HepG2 (cell line): ENCODE measurements around the gene SEPTIN10. TPM values are rescaled to one million over a fixed set of nuclear protein-coding genes. Genes with fewer than 3 reads are reported as not detected.

Experiments
- AGO1 ChIP-seq: fragments of 200-400 bp; formaldehyde crosslinking; IDR thresholded peaks from 2 replicates; pipeline ENCODE4 v1.6.1; 2017; ENCODE audit warnings: mild to moderate bottlenecking, low read depth, low read length, moderate library complexity; ENCODE audit not compliant: poor library complexity, severe bottlenecking
- CBFB ChIP-seq: sonication (generic); formaldehyde crosslinking; IDR thresholded peaks from 2 replicates; pipeline ENCODE4 v1.4.0; 2020; ENCODE audit warnings: missing genetic modification reagents
- DNMT1 ChIP-seq: sonication (generic); formaldehyde crosslinking; IDR thresholded peaks from 2 replicates; pipeline ENCODE4 v1.5.1; 2020; ENCODE audit warnings: mild to moderate bottlenecking, missing genetic modification reagents
- GTF2F1 ChIP-seq: fragments of 150-350 bp; IDR thresholded peaks from 2 replicates; pipeline ENCODE4 v1.6.1; 2014; ENCODE audit warnings: low read length
- HNF4A ChIP-seq: sonication (generic); formaldehyde crosslinking; IDR thresholded peaks from 2 replicates; pipeline ENCODE4 v1.4.0; 2020; ENCODE audit warnings: missing genetic modification reagents
- HNRNPL ChIP-seq: fragments of 200-400 bp; formaldehyde crosslinking; IDR thresholded peaks from 2 replicates; pipeline ENCODE4 v1.6.1; 2017; ENCODE audit warnings: mild to moderate bottlenecking, low read depth, low read length
- MTA1 ChIP-seq: sonication (generic); formaldehyde crosslinking; IDR thresholded peaks from 2 replicates; pipeline ENCODE4 v1.4.0; 2020; ENCODE audit warnings: missing genetic modification reagents, mild to moderate bottlenecking, borderline replicate concordance
- ONECUT2 ChIP-seq: sonication (generic); formaldehyde crosslinking; IDR thresholded peaks from 2 replicates; pipeline ENCODE4 v1.4.0; 2020; ENCODE audit warnings: missing genetic modification reagents
- PCBP1 ChIP-seq: fragments of 200-400 bp; formaldehyde crosslinking; IDR thresholded peaks from 2 replicates; pipeline ENCODE4 v1.6.1; 2017; ENCODE audit warnings: mild to moderate bottlenecking, low read depth, low read length, borderline replicate concordance
- PTBP1 ChIP-seq: fragments of 200-400 bp; formaldehyde crosslinking; IDR thresholded peaks from 2 replicates; pipeline ENCODE4 v1.6.1; 2018; ENCODE audit warnings: low read length, low read depth; ENCODE audit not compliant: poor library complexity, severe bottlenecking
- SMC3 ChIP-seq: IDR thresholded peaks from 2 replicates; pipeline ENCODE4 v1.6.1; 2011; ENCODE audit warnings: low read length, improper control_type of control experiment
- TCF7L2 ChIP-seq: IDR thresholded peaks from 2 replicates; pipeline ENCODE4 v1.6.1; 2011; ENCODE audit warnings: mild to moderate bottlenecking, low read depth, low read length, moderate library complexity
- THAP11 ChIP-seq: IDR thresholded peaks from 2 replicates; pipeline ENCODE4 v1.6.1; 2016; ENCODE audit warnings: missing biosample characterization, missing genetic modification reagents
- THRA ChIP-seq: sonication (generic); formaldehyde crosslinking; IDR thresholded peaks from 2 replicates; pipeline ENCODE4 v1.4.0; 2020; ENCODE audit warnings: missing genetic modification reagents, borderline replicate concordance
- WIZ ChIP-seq: sonication (generic); formaldehyde crosslinking; IDR thresholded peaks from 2 replicates; pipeline ENCODE4 v1.5.1; 2020; ENCODE audit warnings: mild to moderate bottlenecking, missing genetic modification reagents
- YEATS2 ChIP-seq: sonication (generic); formaldehyde crosslinking; IDR thresholded peaks from 2 replicates; pipeline ENCODE4 v1.4.0; 2020; ENCODE audit warnings: missing genetic modification reagents, borderline replicate concordance
- ZFY ChIP-seq: sonication (generic); formaldehyde crosslinking; IDR thresholded peaks from 2 replicates; pipeline ENCODE4 v1.4.0; 2020; ENCODE audit warnings: missing genetic modification reagents
- ZNF142 ChIP-seq: sonication (generic); formaldehyde crosslinking; IDR thresholded peaks from 2 replicates; pipeline ENCODE4 v1.4.0; 2020; ENCODE audit warnings: missing genetic modification reagents
- ZNF44 ChIP-seq: sonication (generic); formaldehyde crosslinking; IDR thresholded peaks from 2 replicates; pipeline ENCODE4 v1.5.1; 2020; ENCODE audit warnings: mild to moderate bottlenecking, missing genetic modification reagents
- ZNF737 ChIP-seq: sonication (generic); formaldehyde crosslinking; IDR thresholded peaks from 2 replicates; pipeline ENCODE4 v1.5.0; 2020; ENCODE audit warnings: missing genetic modification reagents, mild to moderate bottlenecking, borderline replicate concordance
- polyA plus RNA-seq, 8 experiments: library from polyadenylated mRNA; depleted of rRNA in 3 of 8; stranded (reverse) in 7 of 8; unstranded in 1 of 8; fragments of >200 nt; fragmentation: Illumina TruSeq in 4 of 8; extraction: Trizol in 4 of 8; gene quantifications; 2 replicates each; pipeline versions ENCODE4 v1.2.1 to v1.2.3, GENCODE V29; 2011 to 2016; ENCODE audit warnings: low read depth in 4 of 8, missing spikeins in 1 of 8, mixed read lengths in 1 of 8; ENCODE audit not compliant: insufficient read depth in 1 of 8
- total RNA-seq, 5 experiments: library from RNA; depleted of rRNA; stranded (reverse); fragments of >200 nt; fragmentation: Illumina TruSeq; extraction: Trizol; gene quantifications; 2 replicates each; pipeline ENCODE4 v1.2.3, GENCODE V29; 2016; ENCODE audit warnings: low read depth in 1 of 5
- TF ChIP-seq, protein P1 (sequence below): sonication (generic); formaldehyde crosslinking; IDR thresholded peaks from 2 replicates; pipeline ENCODE4 v1.8.1; 2023; ENCODE audit warnings: mild to moderate bottlenecking, missing genetic modification reagents, borderline replicate concordance

Gene SEPTIN10
- total and polyA plus RNA-seq, 2 of the 13 experiments (the other 11 are each of a cell fraction or from before 2014, with no cell fraction given), result 45.8 to 67.5 TPM

DNA sequence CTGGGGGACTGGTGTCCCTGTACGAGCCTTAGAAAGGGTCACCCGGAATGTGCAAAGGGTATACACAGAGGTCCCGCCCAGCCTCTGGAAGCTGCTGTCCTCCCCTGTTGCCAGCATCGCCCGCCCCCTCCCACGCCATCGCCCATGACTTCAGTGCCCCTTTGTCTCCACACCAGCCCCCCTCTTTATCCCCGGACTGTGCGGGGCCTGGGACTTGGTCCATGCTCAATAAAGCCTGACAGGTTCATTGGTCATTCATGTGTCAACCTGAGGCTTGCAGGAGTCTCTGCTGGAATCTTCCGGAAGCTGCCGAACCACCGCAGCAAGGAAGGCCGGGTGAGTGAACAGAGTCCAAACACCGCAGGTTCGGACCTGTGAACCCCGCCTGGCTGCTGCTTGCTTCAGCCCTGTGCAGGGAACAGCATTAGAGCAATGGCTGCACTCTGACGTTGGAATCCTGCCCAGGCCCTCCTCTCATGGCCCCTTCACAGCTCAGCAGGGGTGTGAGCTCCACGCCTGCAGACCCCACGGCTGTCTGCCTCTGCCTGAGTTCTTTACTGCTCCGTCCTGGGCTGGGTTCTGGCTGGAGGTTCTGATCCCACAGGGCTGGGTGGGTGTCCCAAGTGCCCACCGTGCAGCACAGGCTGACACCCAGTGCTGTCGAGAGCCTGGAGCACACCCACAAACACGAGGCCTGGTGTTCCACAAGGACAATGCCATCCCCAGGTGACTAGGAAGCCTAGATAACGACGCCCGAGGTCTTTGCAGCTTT is 96.5 kb downstream of the SEPTIN10 start (continued):
- TF ChIP-seq, protein P1, sequence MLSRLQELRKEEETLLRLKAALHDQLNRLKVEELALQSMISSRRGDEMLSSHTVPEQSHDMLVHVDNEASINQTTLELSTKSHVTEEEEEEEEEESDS, result 0 out of 2 replicates have a peak, but pooled peaks have one; percentile 15
- TF ChIP-seq AGO1, result peak; percentile 30
- TF ChIP-seq YEATS2 (CRISPR knock-in tag), result no peak
- peak; percentile 50; the same call in 1 of the 2 replicates for TF ChIP-seq CBFB (CRISPR knock-in tag)
- TF ChIP-seq WIZ, result peak; percentile 76
- TF ChIP-seq HNRNPL, result 0 out of 2 replicates have a peak, but pooled peaks have one; percentile 51
- TF ChIP-seq GTF2F1, result no peak
- no peak for TF ChIP-seq SMC3
- TF ChIP-seq HNF4A (CRISPR knock-in tag), result peak; percentile 89
- no peak for TF ChIP-seq THRA
- no peak for TF ChIP-seq TCF7L2
- TF ChIP-seq DNMT1 (CRISPR knock-in tag), result peak; percentile 59; the same call in 1 of the 2 replicates
- peak; percentile 71 for TF ChIP-seq ZFY (CRISPR knock-in tag)
- TF ChIP-seq ZNF737, result 0 out of 2 replicates have a peak, but pooled peaks have one; percentile 9
- no peak for TF ChIP-seq PCBP1
- TF ChIP-seq THAP11 (CRISPR knock-in tag), result 0 out of 2 replicates have a peak, but pooled peaks have one; percentile 25
- TF ChIP-seq ZNF44 (CRISPR knock-in tag), result no peak
- TF ChIP-seq MTA1 (CRISPR knock-in tag), result no peak
- TF ChIP-seq PTBP1, result peak; percentile 67
- 0 out of 2 replicates have a peak, but pooled peaks have one; percentile 13 for TF ChIP-seq ONECUT2 (CRISPR knock-in tag)
- TF ChIP-seq ZNF142, result peak; percentile 73
